Thoracic aorta (tissue), 2 donors: ENCODE results near the gene EBF3. TPM values are rescaled to one million over a fixed set of nuclear protein-coding genes. Genes with fewer than 3 reads are reported as not detected.

ENCODE experiments used
- ATAC-seq: fragments of 150-250 bp; one replicate; pipeline ENCODE4 v1.8.0; 2017; ENCODE audit warnings: low read depth; ENCODE audit not compliant: insufficient number of reproducible peaks, low FRiP score
- DNase-seq: peaks from one replicate; pipeline ENCODE4 v3.0.0-alpha.2; 2020; ENCODE audit warnings: low spot score
- H3K27ac ChIP-seq, 2 donors: fragments of 200-600 bp; sonication (generic); 1 replicate in 1 of 2; 2 replicates in 1 of 2; pipeline ENCODE4 v1.5.1; 2016; ENCODE audit warnings: mild to moderate bottlenecking in 2 of 2, moderate library complexity in 2 of 2
- H3K27me3 ChIP-seq: fragments of 200-600 bp; sonication (generic); replicated peaks from 2 replicates; pipeline ENCODE4 v1.6.0; 2016; ENCODE audit warnings: mild to moderate bottlenecking; ENCODE audit not compliant: insufficient read depth
- H3K36me3 ChIP-seq: fragments of 200-600 bp; sonication (generic); one replicate; pipeline ENCODE4 v1.5.1; 2016
- H3K4me1 ChIP-seq, 2 donors: fragments of 200-600 bp; sonication (generic); 1 replicate in 1 of 2; 2 replicates in 1 of 2; pipeline versions ENCODE4 v1.5.1 to v1.6.0; 2016; ENCODE audit warnings: low read depth in 2 of 2, mild to moderate bottlenecking in 1 of 2; ENCODE audit not compliant: control insufficient read depth in 1 of 2
- H3K4me3 ChIP-seq: fragments of 200-600 bp; sonication (generic); 2 replicates; pipeline ENCODE4 v1.5.1; 2016; ENCODE audit warnings: mild to moderate bottlenecking
- H3K9me3 ChIP-seq: fragments of 200-600 bp; sonication (generic); 2 replicates; pipeline ENCODE4 v1.5.1; 2016
- total RNA-seq, 2 donors: library from RNA; depleted of rRNA; stranded (reverse); fragments of >200 nt; gene quantifications; one replicate each; pipeline versions ENCODE4 v1.1.0 to v1.2.3, GENCODE V29; 2016
- TF ChIP-seq, protein P1 (sequence below): fragments of 200-600 bp; sonication (generic); IDR thresholded peaks from one replicate; pipeline ENCODE4 v1.5.1; 2019; ENCODE audit warnings: antibody characterized with exemption

EBF3 gene
- total RNA-seq, 2 donors from 2014 or later: 3.6 to 4.6 TPM

GRCh38 chr10:129932182-129932581, 31.9 kb downstream of the EBF3 start:
- no peak overlapping the region for H3K27ac ChIP-seq
- TF ChIP-seq, protein P1, sequence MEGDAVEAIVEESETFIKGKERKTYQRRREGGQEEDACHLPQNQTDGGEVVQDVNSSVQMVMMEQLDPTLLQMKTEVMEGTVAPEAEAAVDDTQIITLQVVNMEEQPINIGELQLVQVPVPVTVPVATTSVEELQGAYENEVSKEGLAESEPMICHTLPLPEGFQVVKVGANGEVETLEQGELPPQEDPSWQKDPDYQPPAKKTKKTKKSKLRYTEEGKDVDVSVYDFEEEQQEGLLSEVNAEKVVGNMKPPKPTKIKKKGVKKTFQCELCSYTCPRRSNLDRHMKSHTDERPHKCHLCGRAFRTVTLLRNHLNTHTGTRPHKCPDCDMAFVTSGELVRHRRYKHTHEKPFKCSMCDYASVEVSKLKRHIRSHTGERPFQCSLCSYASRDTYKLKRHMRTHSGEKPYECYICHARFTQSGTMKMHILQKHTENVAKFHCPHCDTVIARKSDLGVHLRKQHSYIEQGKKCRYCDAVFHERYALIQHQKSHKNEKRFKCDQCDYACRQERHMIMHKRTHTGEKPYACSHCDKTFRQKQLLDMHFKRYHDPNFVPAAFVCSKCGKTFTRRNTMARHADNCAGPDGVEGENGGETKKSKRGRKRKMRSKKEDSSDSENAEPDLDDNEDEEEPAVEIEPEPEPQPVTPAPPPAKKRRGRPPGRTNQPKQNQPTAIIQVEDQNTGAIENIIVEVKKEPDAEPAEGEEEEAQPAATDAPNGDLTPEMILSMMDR: no peak
- DNase-seq (no peak), ATAC-seq (no peak)
- no peaks in the 10 kb centered on the region for H3K27me3 ChIP-seq
- no peaks in the 10 kb centered on the region for H3K9me3 ChIP-seq
- H3K4me3 ChIP-seq: no peak overlapping the region
- no peaks in the 10 kb centered on the region for H3K36me3 ChIP-seq
- H3K4me1 ChIP-seq: no peaks in the 10 kb centered on the region

DNA sequence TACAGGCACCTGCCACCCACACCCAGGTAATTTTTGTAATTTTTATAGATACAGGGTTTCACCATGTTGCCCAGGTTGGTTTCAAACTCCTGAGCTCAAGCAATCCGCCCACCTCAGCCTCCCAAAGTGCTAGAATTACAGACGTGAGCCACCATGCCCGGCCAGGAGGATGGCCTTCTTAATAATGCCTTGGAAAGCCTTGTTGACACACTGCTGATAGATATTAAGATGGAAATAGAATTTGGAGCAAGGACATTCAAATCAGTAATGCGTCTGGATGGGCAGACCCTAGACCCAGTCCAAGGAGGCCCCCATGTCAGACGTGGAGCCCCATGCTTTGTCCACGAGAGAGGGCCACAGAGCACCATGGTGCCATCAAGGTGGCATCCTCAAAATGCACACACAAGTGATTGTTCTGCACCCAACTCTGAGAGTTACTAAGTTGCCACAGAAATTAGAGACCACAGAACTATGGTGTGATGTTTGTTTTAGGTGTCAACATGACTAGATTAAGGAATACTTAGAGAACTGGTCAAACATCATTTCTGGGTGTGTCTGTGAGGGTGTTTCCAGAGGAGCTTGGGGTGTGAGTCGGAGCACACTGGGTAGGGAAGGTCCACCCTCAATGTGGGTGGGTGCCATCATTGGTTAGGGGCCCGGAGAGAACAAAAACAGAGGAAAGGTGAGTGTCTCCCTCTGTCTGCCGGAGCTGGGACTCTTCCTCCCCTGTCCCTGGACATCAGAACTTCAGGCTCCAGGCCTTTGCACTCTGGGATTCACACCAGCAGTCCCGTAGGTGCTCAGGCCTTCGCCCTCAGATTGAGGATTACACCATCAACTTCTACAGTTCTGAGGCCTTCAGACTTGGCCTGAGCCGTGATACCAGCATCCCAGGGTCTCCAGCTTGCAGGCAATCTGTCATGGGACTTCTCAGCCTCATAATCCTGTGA, 34.5 kb downstream of the EBF3 start:
- no peak for DNase-seq

GRCh38 chr10:129927351-129928120, 36.5 kb downstream of the EBF3 start:
- H3K9me3 ChIP-seq: no peaks in the 10 kb centered on the region
- ATAC-seq (no peak), DNase-seq (no peak)
- no peaks in the 10 kb centered on the region for H3K27me3 ChIP-seq
- H3K4me3 ChIP-seq: no peak overlapping the region
- H3K27ac ChIP-seq: no peak overlapping the region
- H3K4me1 ChIP-seq: no peaks in the 10 kb centered on the region
- H3K36me3 ChIP-seq: no peaks in the 10 kb centered on the region
- TF ChIP-seq, protein P1: no peak

More for the DNA sequence above, 34.5 kb downstream of the EBF3 start:
- no peaks in the 10 kb centered on the region for H3K27me3 ChIP-seq
- no peaks in the 10 kb centered on the region for H3K4me1 ChIP-seq
- ATAC-seq: no peak
- no peaks in the 10 kb centered on the region for H3K9me3 ChIP-seq
- H3K4me3 ChIP-seq: no peak overlapping the region
- TF ChIP-seq, protein P1: no peak
- H3K36me3 ChIP-seq: no peaks in the 10 kb centered on the region
- no peak overlapping the region for H3K27ac ChIP-seq

GRCh38 chr10:129926066-129927055, 37.7 kb downstream of the EBF3 start:
- H3K36me3 ChIP-seq: no peaks in the 10 kb centered on the region
- no peaks in the 10 kb centered on the region for H3K4me1 ChIP-seq
- no peaks in the 10 kb centered on the region for H3K9me3 ChIP-seq
- TF ChIP-seq, protein P1: no peak
- DNase-seq: no peak
- ATAC-seq: no peak
- H3K27ac ChIP-seq: no peak overlapping the region
- no peak overlapping the region for H3K4me3 ChIP-seq
- no peaks in the 10 kb centered on the region for H3K27me3 ChIP-seq
